GM19438 (cell line): Measurements from ENCODE around the gene VAV2.
"Not testable (repeated sequence)": the region's sequence is repeated elsewhere in the genome, so short reads cannot be mapped to it uniquely, and the experiment has no call there.

Source experiments
- ATAC-seq: cut with Tn5 transposase; IDR thresholded peaks from one replicate; pipeline ENCODE4 v1.9.1; 2021; ENCODE audit warnings: low read depth; ENCODE audit not compliant: unreplicated experiment

The VAV2 gene

GRCh38 chr9:133762488-133763271, 229.4 kb downstream of the VAV2 start:
- ATAC-seq: no peak

- no peak for ATAC-seq
Measured at GRCh38 chr9:133761641-133762248, 230.4 kb downstream of the VAV2 start.

- ATAC-seq: no peak
Measured at GRCh38 chr9:133760713-133761290, 231.3 kb downstream of the VAV2 start.

GRCh38 chr9:133759946-133760345, 232.2 kb downstream of the VAV2 start:
- no peak for ATAC-seq

- no peak for ATAC-seq
Measured at GRCh38 chr9:133759146-133759900, 232.8 kb downstream of the VAV2 start.

- no peak for ATAC-seq
Measured at GRCh38 chr9:133758228-133758627, 233.9 kb downstream of the VAV2 start.

- ATAC-seq: no peak
Measured at GRCh38 chr9:133754688-133755227, 237.4 kb downstream of the VAV2 start.

GRCh38 chr9:133754187-133754586, 237.9 kb downstream of the VAV2 start:
- no peak for ATAC-seq

- no peak for ATAC-seq
Measured at GRCh38 chr9:133752739-133753446, 239.2 kb downstream of the VAV2 start.

GRCh38 chr9:133750982-133751649, 241.0 kb downstream of the VAV2 start:
- ATAC-seq: no peak

GRCh38 chr9:133747309-133747708, 244.8 kb downstream of the VAV2 start:
- ATAC-seq: no peak

- not testable (repeated sequence) for ATAC-seq
Measured at GRCh38 chr9:133744528-133744927, 247.6 kb downstream of the VAV2 start.

- ATAC-seq: no peak
Measured at GRCh38 chr9:133742849-133743444, 249.2 kb downstream of the VAV2 start.

- no peak for ATAC-seq
Measured at GRCh38 chr9:133742251-133742650, 249.9 kb downstream of the VAV2 start.

GRCh38 chr9:133741716-133742115, 250.4 kb downstream of the VAV2 start:
- no peak for ATAC-seq

- ATAC-seq: no peak
Measured at GRCh38 chr9:133740911-133741310, 251.2 kb downstream of the VAV2 start.

GRCh38 chr9:133739408-133740280, 252.5 kb downstream of the VAV2 start:
- ATAC-seq: no peak

GRCh38 chr9:133738640-133739225, 253.4 kb downstream of the VAV2 start:
- no peak for ATAC-seq
